ENCODE results near the gene DRGX.

Gene DRGX

GRCh38 chr10:49325916-49326783 lies 69.7 kb downstream of the DRGX start:
- intact Hi-C loops (cut with micrococcal nuclease): no loop called here

GRCh38 chr10:49325131-49325915 lies 70.6 kb downstream of the DRGX start:
- Mint-ChIP-seq H3K27me3 (peaks cover 59% of the 10 kb centered on the region), H3K4me3 (no peak overlapping the region), H3K4me1 (ENCODE audit: low read depth) (peaks cover 61% of the 10 kb centered on the region), H3K36me3 (ENCODE audit: low read depth) (no peaks in the 10 kb centered on the region), H3K9me3 (no peaks in the 10 kb centered on the region), H3K27ac (no peak overlapping the region)
- intact Hi-C loops (cut with micrococcal nuclease): no loop called here

More at GRCh38 chr10:49325916-49326783, 69.7 kb downstream of the DRGX start:
- H3K36me3 Mint-ChIP-seq (ENCODE audit: low read depth): no peaks in the 10 kb centered on the region
- H3K9me3 Mint-ChIP-seq: no peaks in the 10 kb centered on the region
- H3K4me3 Mint-ChIP-seq: no peak overlapping the region
- no peak overlapping the region for H3K27ac Mint-ChIP-seq
- H3K4me1 Mint-ChIP-seq (ENCODE audit: low read depth): peaks cover 53% of the 10 kb centered on the region
- H3K27me3 Mint-ChIP-seq: peaks cover 66% of the 10 kb centered on the region

GRCh38 chr10:49324711-49325110 lies 71.2 kb downstream of the DRGX start:
- H3K4me3 Mint-ChIP-seq: no peak overlapping the region
- H3K9me3 Mint-ChIP-seq: no peaks in the 10 kb centered on the region
- H3K4me1 Mint-ChIP-seq (ENCODE audit: low read depth): peaks cover 63% of the 10 kb centered on the region
- intact Hi-C loops (cut with micrococcal nuclease): no loop called here
- no peak overlapping the region for H3K27ac Mint-ChIP-seq
- H3K36me3 Mint-ChIP-seq (ENCODE audit: low read depth): no peaks in the 10 kb centered on the region
- peaks cover 55% of the 10 kb centered on the region for H3K27me3 Mint-ChIP-seq

GRCh38 chr10:49323896-49324270 lies 72.0 kb downstream of the DRGX start:
- H3K36me3 Mint-ChIP-seq (ENCODE audit: low read depth): no peaks in the 10 kb centered on the region
- H3K4me3 Mint-ChIP-seq: no peak overlapping the region
- H3K4me1 Mint-ChIP-seq (ENCODE audit: low read depth): peaks cover 61% of the 10 kb centered on the region
- peaks cover 54% of the 10 kb centered on the region for H3K27me3 Mint-ChIP-seq
- intact Hi-C loops (cut with micrococcal nuclease): no loop called here
- no peak overlapping the region for H3K27ac Mint-ChIP-seq
- H3K9me3 Mint-ChIP-seq: no peaks in the 10 kb centered on the region

- Mint-ChIP-seq H3K9me3 (no peaks in the 10 kb centered on the region), H3K4me3 (no peak overlapping the region), H3K27me3 (peaks cover 51% of the 10 kb centered on the region), H3K36me3 (ENCODE audit: low read depth) (no peaks in the 10 kb centered on the region), H3K27ac (no peak overlapping the region), H3K4me1 (ENCODE audit: low read depth) (peaks cover 62% of the 10 kb centered on the region)
- intact Hi-C loops (cut with micrococcal nuclease): no loop called here
These were observed 72.6 kb downstream of the DRGX start for GRCh38 chr10:49323171-49323895.

GRCh38 chr10:49322371-49323170 lies 73.3 kb downstream of the DRGX start:
- Mint-ChIP-seq H3K27me3 (peaks cover 46% of the 10 kb centered on the region), H3K9me3 (no peaks in the 10 kb centered on the region), H3K36me3 (ENCODE audit: low read depth) (no peaks in the 10 kb centered on the region), H3K4me1 (ENCODE audit: low read depth) (peaks cover 63% of the 10 kb centered on the region), H3K4me3 (no peak overlapping the region), H3K27ac (no peak overlapping the region)
- intact Hi-C loops (cut with micrococcal nuclease): no loop called here

GRCh38 chr10:49321021-49321420 lies 74.9 kb downstream of the DRGX start:
- Mint-ChIP-seq H3K36me3 (ENCODE audit: low read depth) (no peaks in the 10 kb centered on the region), H3K4me1 (ENCODE audit: low read depth) (peaks cover 55% of the 10 kb centered on the region), H3K9me3 (no peaks in the 10 kb centered on the region), H3K4me3 (no peak overlapping the region), H3K27me3 (peaks cover 36% of the 10 kb centered on the region), H3K27ac (no peak overlapping the region)
- intact Hi-C loops (cut with micrococcal nuclease): no loop called here

- Mint-ChIP-seq H3K27ac (no peak overlapping the region), H3K27me3 (peaks cover 28% of the 10 kb centered on the region), H3K4me3 (no peak overlapping the region), H3K9me3 (no peaks in the 10 kb centered on the region), H3K36me3 (ENCODE audit: low read depth) (no peaks in the 10 kb centered on the region), H3K4me1 (ENCODE audit: low read depth) (peaks cover 54% of the 10 kb centered on the region)
- intact Hi-C loops (cut with micrococcal nuclease): no loop called here
These were observed 75.7 kb downstream of the DRGX start for GRCh38 chr10:49320191-49320590.

- intact Hi-C loops (cut with micrococcal nuclease): no loop called here
- no peak overlapping the region for H3K27ac Mint-ChIP-seq
- no peak overlapping the region for H3K4me3 Mint-ChIP-seq
- H3K27me3 Mint-ChIP-seq: peaks cover 19% of the 10 kb centered on the region
- no peaks in the 10 kb centered on the region for H3K36me3 Mint-ChIP-seq (ENCODE audit: low read depth)
- peaks cover 53% of the 10 kb centered on the region for H3K4me1 Mint-ChIP-seq (ENCODE audit: low read depth)
- H3K9me3 Mint-ChIP-seq: no peaks in the 10 kb centered on the region
These were observed 76.7 kb downstream of the DRGX start for GRCh38 chr10:49319206-49319605.

- Mint-ChIP-seq H3K36me3 (ENCODE audit: low read depth) (no peaks in the 10 kb centered on the region), H3K9me3 (no peaks in the 10 kb centered on the region), H3K4me1 (ENCODE audit: low read depth) (peaks cover 56% of the 10 kb centered on the region), H3K4me3 (no peak overlapping the region), H3K27ac (no peak overlapping the region), H3K27me3 (peaks cover 15% of the 10 kb centered on the region)
- intact Hi-C loops (cut with micrococcal nuclease): no loop called here
These were observed 77.1 kb downstream of the DRGX start for GRCh38 chr10:49318755-49319154.

GRCh38 chr10:49318028-49318427 lies 77.9 kb downstream of the DRGX start:
- peaks cover 56% of the 10 kb centered on the region for H3K4me1 Mint-ChIP-seq (ENCODE audit: low read depth)
- peaks cover 13% of the 10 kb centered on the region for H3K27me3 Mint-ChIP-seq
- intact Hi-C loops (cut with micrococcal nuclease): no loop called here
- no peak overlapping the region for H3K4me3 Mint-ChIP-seq
- no peak overlapping the region for H3K27ac Mint-ChIP-seq
- no peaks in the 10 kb centered on the region for H3K36me3 Mint-ChIP-seq (ENCODE audit: low read depth)
- H3K9me3 Mint-ChIP-seq: no peaks in the 10 kb centered on the region

- Mint-ChIP-seq H3K4me1 (ENCODE audit: low read depth) (peaks cover 68% of the 10 kb centered on the region), H3K27ac (no peak overlapping the region), H3K4me3 (no peak overlapping the region), H3K27me3 (peaks cover 8% of the 10 kb centered on the region), H3K36me3 (ENCODE audit: low read depth) (no peaks in the 10 kb centered on the region), H3K9me3 (no peaks in the 10 kb centered on the region)
- intact Hi-C loops (cut with micrococcal nuclease): loop anchor here (5.0 kb wide), 1 partner anchor 47 kb away; no protein-coding TSS in a partner anchor
These were observed 81.1 kb downstream of the DRGX start for GRCh38 chr10:49314806-49315205.

Measured in dendritic cell treated with granulocyte-macrophage colony-stimulating factor and Interleukin-4, amounts not matched to agents 40 ng/mL and 50 ng/mL, for 4 days (primary cell).